ENCODE data around the gene RPL28. TPM values are rescaled to one million over a fixed set of nuclear protein-coding genes. Genes with fewer than 3 reads are reported as not detected.
A peak's percentile ranks its signal among the peaks of the same experiment; 100 is the strongest.

RPL28 gene
- total and polyA plus RNA-seq, 5 donors, result 656 to 1,015 (median 773) TPM

GRCh38 chr19:55365964-55366363, 19.8 kb upstream of the RPL28 start:
- 72% methylated on average over 19 of the region's 19 CpGs for WGBS
- DNase-seq (no peak), ATAC-seq (no peak)
- Histone ChIP-seq H3K4me3 (ENCODE audit: low read length) (no peak overlapping the region), H3K4me1 (ENCODE audit: control insufficient read depth, insufficient read depth, low read length) (no peaks in the 10 kb centered on the region), H3K9me3 (ENCODE audit: control insufficient read depth, low read length) (no peaks in the 10 kb centered on the region), H3K27ac (ENCODE audit: low read length) (no peak overlapping the region), H3K27me3 (ENCODE audit: control insufficient read depth, insufficient read depth) (no peaks in the 10 kb centered on the region)
- intact Hi-C loops (cut with DNase I), result no loop called here

- WGBS, result 71% methylated on average over 3 of the region's 3 CpGs
- intact Hi-C loops (cut with DNase I), result no loop called here
- no peak overlapping the region for H3K4me3 ChIP-seq (ENCODE audit: low read length)
- no peak for ATAC-seq
- H3K27ac ChIP-seq (ENCODE audit: low read length), result no peak overlapping the region
- H3K4me1 ChIP-seq (ENCODE audit: control insufficient read depth, insufficient read depth, low read length), result no peaks in the 10 kb centered on the region
- H3K9me3 ChIP-seq (ENCODE audit: control insufficient read depth, low read length), result no peaks in the 10 kb centered on the region
- DNase-seq, result no peak
- no peaks in the 10 kb centered on the region for H3K27me3 ChIP-seq (ENCODE audit: control insufficient read depth, insufficient read depth)
Measured at GRCh38 chr19:55366790-55367189, 18.9 kb upstream of the RPL28 start.

DNA sequence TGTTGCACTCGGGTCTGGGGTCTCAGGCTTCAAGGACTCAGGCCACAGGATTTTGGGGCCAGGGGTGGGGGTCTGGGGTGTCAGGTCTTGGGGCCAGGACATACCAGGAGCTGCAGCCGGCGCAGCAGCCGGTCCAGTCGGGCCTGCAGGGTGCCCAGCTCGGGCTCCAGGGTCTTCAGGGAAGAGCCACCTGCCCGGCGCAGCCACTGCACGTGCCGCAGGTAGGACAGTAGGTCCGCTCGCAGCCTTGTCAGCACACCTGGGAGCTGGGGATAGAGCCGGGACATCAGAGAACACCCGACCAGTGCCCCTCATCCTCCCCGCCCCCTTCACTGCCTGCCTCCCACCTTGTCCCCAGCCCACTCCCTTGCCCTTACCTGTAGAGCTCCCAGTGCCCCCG, 17.6 kb upstream of the RPL28 start:
- intact Hi-C loops (cut with DNase I), result no loop called here
- ATAC-seq, result no peak
- H3K4me1 ChIP-seq (ENCODE audit: control insufficient read depth, insufficient read depth, low read length), result no peaks in the 10 kb centered on the region
- no peak overlapping the region for H3K27ac ChIP-seq (ENCODE audit: low read length)
- H3K4me3 ChIP-seq (ENCODE audit: low read length), result no peak overlapping the region
- no peaks in the 10 kb centered on the region for H3K9me3 ChIP-seq (ENCODE audit: control insufficient read depth, low read length)
- H3K27me3 ChIP-seq (ENCODE audit: control insufficient read depth, insufficient read depth), result no peaks in the 10 kb centered on the region
- no peak for DNase-seq
- 88% methylated on average over 16 of the region's 16 CpGs for WGBS

DNA sequence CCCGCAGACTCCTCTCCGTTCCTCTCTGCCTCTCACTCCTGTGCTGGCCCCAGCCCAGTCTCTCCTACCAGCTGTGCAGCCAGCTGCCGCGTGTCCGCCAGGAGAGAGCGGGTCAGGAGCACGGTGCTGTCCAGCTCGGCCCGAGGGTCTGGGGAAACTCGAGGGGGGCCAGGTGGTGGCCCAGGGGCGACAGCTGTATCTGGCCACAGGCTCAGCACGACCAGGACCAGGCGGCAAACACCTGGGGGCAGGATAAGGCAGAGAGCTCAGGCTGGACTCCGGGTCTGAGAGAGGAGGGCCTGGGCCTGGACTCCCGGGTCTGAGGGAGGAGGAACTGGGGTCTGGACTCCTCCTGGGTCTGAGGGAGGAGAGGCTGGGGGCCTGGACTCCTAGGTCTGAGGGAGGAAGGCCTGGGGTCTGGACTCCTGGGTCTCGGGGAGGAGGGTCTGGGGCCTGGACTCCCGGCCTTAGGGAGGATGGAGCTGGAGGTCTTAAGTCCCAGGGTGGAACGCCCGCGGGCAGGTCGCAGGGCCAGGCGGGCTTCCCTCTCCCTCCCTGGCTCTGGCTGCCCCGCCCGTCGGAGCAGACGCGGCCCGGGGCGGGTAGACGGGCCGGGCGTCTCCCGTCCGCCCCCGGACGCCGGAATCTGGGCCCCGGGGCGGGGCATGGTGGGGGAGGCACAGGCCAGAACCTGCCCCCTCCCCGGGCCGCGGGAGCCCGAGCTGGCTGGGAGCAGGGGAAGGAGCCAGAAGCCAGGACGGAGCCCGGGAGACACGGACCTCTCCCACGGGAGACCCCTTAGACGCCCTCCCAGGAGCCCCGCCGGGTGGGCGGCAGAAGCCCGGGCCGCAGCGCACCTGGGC, 16.8 kb upstream of the RPL28 start:
- ATAC-seq (peak in 1 of 2 donors; percentile 69), DNase-seq (peak in 2 of 3 donors; percentile 42 to 79)
- intact Hi-C loops (cut with DNase I), result no loop called here
- peak overlapping the region; percentile 51 for H3K4me3 ChIP-seq (ENCODE audit: low read length)
- H3K27ac ChIP-seq (ENCODE audit: low read length), result no peak overlapping the region
- 12% methylated on average over 54 of the region's 54 CpGs for WGBS
- no peaks in the 10 kb centered on the region for H3K9me3 ChIP-seq (ENCODE audit: control insufficient read depth, low read length)
- H3K27me3 ChIP-seq (ENCODE audit: control insufficient read depth, insufficient read depth), result no peaks in the 10 kb centered on the region
- H3K4me1 ChIP-seq (ENCODE audit: control insufficient read depth, insufficient read depth, low read length), result no peaks in the 10 kb centered on the region

- peak overlapping the region; percentile 51 for H3K4me3 ChIP-seq (ENCODE audit: low read length)
- intact Hi-C loops (cut with DNase I), result loop anchor here in 1 of 4 donors (10.0 kb wide), 1 partner anchor 65 kb away; no protein-coding TSS in a partner anchor
- H3K4me1 ChIP-seq (ENCODE audit: control insufficient read depth, insufficient read depth, low read length), result no peaks in the 10 kb centered on the region
- DNase-seq (no peak), ATAC-seq (peak in 1 of 2 donors; percentile 36)
- H3K27ac ChIP-seq (ENCODE audit: low read length), result no peak overlapping the region
- H3K27me3 ChIP-seq (ENCODE audit: control insufficient read depth, insufficient read depth), result no peaks in the 10 kb centered on the region
- WGBS, result 1% methylated on average over 59 of the region's 59 CpGs
- no peaks in the 10 kb centered on the region for H3K9me3 ChIP-seq (ENCODE audit: control insufficient read depth, low read length)
Measured at GRCh38 chr19:55369653-55370304, 16.0 kb upstream of the RPL28 start.

- Histone ChIP-seq H3K4me3 (ENCODE audit: low read length) (peak within 1 kb of the TSS; percentile 51), H3K9me3 (ENCODE audit: control insufficient read depth, low read length) (no peaks in the 10 kb centered on the region), H3K4me1 (ENCODE audit: control insufficient read depth, insufficient read depth, low read length) (no peaks in the 10 kb centered on the region), H3K27me3 (ENCODE audit: control insufficient read depth, insufficient read depth) (no peaks in the 10 kb centered on the region), H3K27ac (ENCODE audit: low read length) (no peak within 1 kb of the TSS)
- ATAC-seq (no peak), DNase-seq (peak in 1 of 3 donors; percentile 31)
- intact Hi-C loops (cut with DNase I), result loop anchor here in 1 of 4 donors (10.0 kb wide), 1 partner anchor 66 kb away; no protein-coding TSS in a partner anchor
- 5% methylated on average over 32 of the region's 32 CpGs for WGBS
Measured at GRCh38 chr19:55370305-55370988, 15.3 kb upstream of the RPL28 start, which contains the start of gene IL11. Gene IL11 (minus strand): TSS chr19:55370463. CDS start chr19:55370310, 153 bp downstream.

DNA sequence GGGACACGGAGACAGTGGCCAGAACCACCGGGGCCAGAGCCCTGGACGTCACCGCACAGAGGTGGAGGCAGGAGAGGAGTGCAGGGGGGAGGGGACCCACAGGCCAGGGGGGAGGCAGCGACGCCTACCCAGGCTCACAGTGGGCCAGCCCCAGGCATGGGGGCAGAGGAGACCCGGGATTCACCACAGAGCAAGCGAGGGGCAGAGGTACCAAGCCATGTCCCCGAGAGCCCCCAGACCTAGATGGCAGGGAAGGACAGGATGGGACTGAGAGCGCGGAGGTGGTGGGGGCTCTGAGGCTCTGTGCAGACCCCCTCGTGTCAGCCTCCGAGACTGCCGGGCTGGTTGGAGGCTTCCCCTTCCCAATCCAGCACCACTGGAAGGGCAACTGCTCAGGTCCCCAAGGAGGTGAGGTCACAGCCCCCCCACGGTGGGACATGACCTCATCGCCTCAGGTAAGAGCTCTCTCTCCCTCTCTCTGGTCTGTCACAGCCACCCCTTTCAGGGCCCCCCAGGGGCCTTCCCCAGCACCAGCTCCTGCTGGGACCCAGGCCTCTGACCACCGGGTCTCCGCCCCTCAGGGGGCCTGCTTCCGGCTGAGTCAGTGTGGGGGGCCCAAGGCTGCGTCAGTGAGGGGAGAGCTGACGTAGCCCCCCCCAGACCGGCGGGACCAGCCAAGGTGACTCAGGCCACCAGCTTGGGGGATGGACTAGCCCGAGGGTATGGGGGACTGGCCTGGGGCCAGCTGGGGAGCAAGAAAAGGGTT, 13.2 kb upstream of the RPL28 start:
- H3K4me3 ChIP-seq (ENCODE audit: low read length), result no peak overlapping the region
- H3K27me3 ChIP-seq (ENCODE audit: control insufficient read depth, insufficient read depth), result no peaks in the 10 kb centered on the region
- H3K27ac ChIP-seq (ENCODE audit: low read length), result no peak overlapping the region
- 43% methylated on average over 24 of the region's 24 CpGs for WGBS
- intact Hi-C loops (cut with DNase I), result loop anchor here in 1 of 4 donors (10.0 kb wide), 1 partner anchor 68 kb away; no protein-coding TSS in a partner anchor
- peak in 1 of 3 donors; percentile 42 for DNase-seq
- no peaks in the 10 kb centered on the region for H3K4me1 ChIP-seq (ENCODE audit: control insufficient read depth, insufficient read depth, low read length)
- H3K9me3 ChIP-seq (ENCODE audit: control insufficient read depth, low read length), result no peaks in the 10 kb centered on the region
- peak in 1 of 2 donors; percentile 22 for ATAC-seq

GRCh38 chr19:55373306-55373992, 12.3 kb upstream of the RPL28 start:
- intact Hi-C loops (cut with DNase I), result loop anchor here in 1 of 4 donors (10.0 kb wide), 1 partner anchor 69 kb away; no protein-coding TSS in a partner anchor

GRCh38 chr19:55373993-55374757, 11.6 kb upstream of the RPL28 start:
- no peaks in the 10 kb centered on the region for H3K9me3 ChIP-seq (ENCODE audit: control insufficient read depth, low read length)
- H3K4me1 ChIP-seq (ENCODE audit: control insufficient read depth, insufficient read depth, low read length), result no peaks in the 10 kb centered on the region
- no peak overlapping the region for H3K4me3 ChIP-seq (ENCODE audit: low read length)
- no peaks in the 10 kb centered on the region for H3K27me3 ChIP-seq (ENCODE audit: control insufficient read depth, insufficient read depth)
- ATAC-seq (no peak), DNase-seq (peak in 1 of 3 donors; percentile 33)
- intact Hi-C loops (cut with DNase I), result loop anchor here in 1 of 4 donors (10.0 kb wide), 1 partner anchor 69 kb away; no protein-coding TSS in a partner anchor
- WGBS, result 12% methylated on average over 31 of the region's 31 CpGs
- H3K27ac ChIP-seq (ENCODE audit: low read length), result no peak overlapping the region

More at GRCh38 chr19:55373306-55373992, 12.3 kb upstream of the RPL28 start:
- DNase-seq (peak in 1 of 3 donors; percentile 17), ATAC-seq (no peak)
- Histone ChIP-seq H3K27ac (ENCODE audit: low read length) (no peak overlapping the region), H3K4me3 (ENCODE audit: low read length) (no peak overlapping the region), H3K9me3 (ENCODE audit: control insufficient read depth, low read length) (no peaks in the 10 kb centered on the region), H3K27me3 (ENCODE audit: control insufficient read depth, insufficient read depth) (no peaks in the 10 kb centered on the region), H3K4me1 (ENCODE audit: control insufficient read depth, insufficient read depth, low read length) (no peaks in the 10 kb centered on the region)
- 57% methylated on average over 9 of the region's 9 CpGs for WGBS
